ENCODE measurements around the gene BORCS5. TPM values are rescaled to one million over a fixed set of nuclear protein-coding genes. Genes with fewer than 3 reads are reported as not detected.

BORCS5 gene
- total RNA-seq, 4 donors from 2014 or later, result 7.6 to 20.4 (median 10.0) TPM

- TF ChIP-seq CTCF (IDR thresholded peaks at IDR 0.05), result no peak
- no peak for TF ChIP-seq POLR2A (IDR thresholded peaks at IDR 0.05)
- Histone ChIP-seq H3K27me3 (no peaks in the 10 kb centered on the region), H3K4me3 (no peak overlapping the region), H3K36me3 (peaks cover 0 to 10% (median 0%) of the 10 kb centered on the region in 3 donors), H3K27ac (peak overlapping the region; percentile 25 to 73 (median 60)), H3K9me3 (no peaks in the 10 kb centered on the region), H3K4me1 (peaks cover 0 to 61% (median 30%) of the 10 kb centered on the region in 3 donors)
- intact Hi-C loops (cut with DNase I), result no loop called here
- WGBS, 2 donors, result 82 to 88% methylated on average over 2 of the region's 2 CpGs
- DNase-seq, result no peak
These were observed 84.5 kb downstream of the BORCS5 start for GRCh38 chr12:12441429-12441807.

- H3K9me3 ChIP-seq, result no peaks in the 10 kb centered on the region
These were observed 85.1 kb downstream of the BORCS5 start for GRCh38 chr12:12441843-12442461.

GRCh38 chr12:12442548-12443071 is 85.7 kb downstream of the BORCS5 start:
- 48 to 73% methylated on average over 5 of the region's 5 CpGs for WGBS, 2 donors
- no peak for DNase-seq

More at GRCh38 chr12:12441843-12442461, 85.1 kb downstream of the BORCS5 start:
- no peaks in the 10 kb centered on the region for H3K27me3 ChIP-seq
- intact Hi-C loops (cut with DNase I), result no loop called here
- 46 to 61% methylated on average over 4 of the region's 4 CpGs for WGBS, 2 donors
- peak overlapping the region; percentile 44 to 73 (median 60) for H3K27ac ChIP-seq
- H3K4me3 ChIP-seq, result no peak overlapping the region
- no peak for DNase-seq
- H3K36me3 ChIP-seq, result peaks cover 0 to 5% (median 0%) of the 10 kb centered on the region in 3 donors
- H3K4me1 ChIP-seq, result peaks cover 0 to 61% (median 30%) of the 10 kb centered on the region in 3 donors
- no peak for TF ChIP-seq CTCF (IDR thresholded peaks at IDR 0.05)
- peak in 1 of 4 donors; percentile 38 for TF ChIP-seq POLR2A (IDR thresholded peaks at IDR 0.05)

GRCh38 chr12:12443431-12443878 is 86.6 kb downstream of the BORCS5 start:
- H3K9me3 ChIP-seq, result no peaks in the 10 kb centered on the region
- TF ChIP-seq POLR2A (IDR thresholded peaks at IDR 0.05), result no peak
- TF ChIP-seq CTCF (IDR thresholded peaks at IDR 0.05), result no peak
- intact Hi-C loops (cut with DNase I), result no loop called here
- no peaks in the 10 kb centered on the region for H3K27me3 ChIP-seq
- peaks cover 0 to 61% (median 30%) of the 10 kb centered on the region in 3 donors for H3K4me1 ChIP-seq
- H3K36me3 ChIP-seq, result no peaks in the 10 kb centered on the region
- peak overlapping the region; percentile 44 to 73 (median 60) for H3K27ac ChIP-seq
- H3K4me3 ChIP-seq, result no peak overlapping the region
- WGBS, 2 donors, result 0 to 23% methylated on average over 2 to 5 of the region's 5 CpGs
- DNase-seq, result no peak

More at GRCh38 chr12:12442548-12443071, 85.7 kb downstream of the BORCS5 start:
- no peaks in the 10 kb centered on the region for H3K9me3 ChIP-seq
- no peaks in the 10 kb centered on the region for H3K36me3 ChIP-seq
- H3K4me1 ChIP-seq, result peaks cover 0 to 61% (median 30%) of the 10 kb centered on the region in 3 donors
- intact Hi-C loops (cut with DNase I), result no loop called here
- TF ChIP-seq CTCF (IDR thresholded peaks at IDR 0.05) (no peak), POLR2A (IDR thresholded peaks at IDR 0.05) (no peak)
- no peaks in the 10 kb centered on the region for H3K27me3 ChIP-seq
- peak overlapping the region; percentile 44 to 73 (median 60) for H3K27ac ChIP-seq
- no peak overlapping the region for H3K4me3 ChIP-seq

GRCh38 chr12:12445165-12445881 is 88.4 kb downstream of the BORCS5 start:
- Histone ChIP-seq H3K4me1 (peaks cover 0 to 67% (median 35%) of the 10 kb centered on the region in 3 donors), H3K4me3 (no peak overlapping the region), H3K27me3 (no peaks in the 10 kb centered on the region), H3K9me3 (no peaks in the 10 kb centered on the region), H3K27ac (peak overlapping the region in 1 of 4 donors; percentile 73), H3K36me3 (no peaks in the 10 kb centered on the region)
- no peak for DNase-seq
- intact Hi-C loops (cut with DNase I), result no loop called here
- TF ChIP-seq CTCF (IDR thresholded peaks at IDR 0.05), result no peak
- TF ChIP-seq POLR2A (IDR thresholded peaks at IDR 0.05), result no peak
- 74 to 86% methylated on average over 4 of the region's 4 CpGs for WGBS, 2 donors
